ENCODE data around the gene CCDC3. TPM values are rescaled to one million over a fixed set of nuclear protein-coding genes. Genes with fewer than 3 reads are reported as not detected.
"Not testable (repeated sequence)": the region's sequence is repeated elsewhere in the genome, so short reads cannot be mapped to it uniquely, and the experiment has no call there.

The CCDC3 gene
- total RNA-seq, 1 donor from 2014 or later = 12.8 TPM

DNA sequence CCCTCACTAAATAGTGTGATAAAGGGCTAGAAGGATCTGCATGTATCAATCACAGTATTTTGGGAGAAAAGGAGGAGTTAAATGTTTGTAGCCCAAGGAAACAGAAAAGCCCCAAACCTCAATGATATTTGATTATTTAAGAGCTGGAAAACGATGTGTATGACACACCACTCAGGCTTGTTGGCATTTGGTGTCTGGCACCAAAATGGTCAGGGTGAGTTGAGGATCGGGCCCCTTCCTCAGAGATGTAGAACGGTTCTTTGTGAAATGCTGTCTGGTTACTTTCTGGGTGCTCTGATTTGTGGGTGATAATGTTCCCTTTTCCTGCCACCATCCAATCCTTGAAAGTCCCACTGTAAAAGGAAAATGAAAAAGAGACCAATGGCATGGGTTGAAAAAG lies 113.7 kb downstream of the CCDC3 start:
- no peak for DNase-seq

DNA sequence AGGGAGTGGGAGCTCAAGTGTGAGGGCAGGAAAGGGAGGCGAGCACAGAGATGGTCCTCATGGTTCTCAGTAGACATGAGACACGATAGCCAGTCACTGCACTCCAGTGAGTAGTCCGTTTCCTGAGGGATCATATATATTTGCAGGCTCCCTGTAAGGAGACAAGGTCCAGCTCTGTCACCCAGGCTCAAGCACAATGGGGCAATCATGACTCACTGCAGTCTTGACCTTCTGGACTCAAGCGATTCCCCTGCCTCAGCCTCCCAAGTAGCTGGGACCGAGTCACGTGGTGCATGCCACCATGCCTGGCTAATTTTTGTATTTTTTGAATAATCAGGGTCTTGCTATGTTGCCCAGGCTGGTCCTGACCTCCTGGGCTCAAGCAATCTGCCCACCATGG lies 116.7 kb downstream of the CCDC3 start:
- no peak for DNase-seq

DNA sequence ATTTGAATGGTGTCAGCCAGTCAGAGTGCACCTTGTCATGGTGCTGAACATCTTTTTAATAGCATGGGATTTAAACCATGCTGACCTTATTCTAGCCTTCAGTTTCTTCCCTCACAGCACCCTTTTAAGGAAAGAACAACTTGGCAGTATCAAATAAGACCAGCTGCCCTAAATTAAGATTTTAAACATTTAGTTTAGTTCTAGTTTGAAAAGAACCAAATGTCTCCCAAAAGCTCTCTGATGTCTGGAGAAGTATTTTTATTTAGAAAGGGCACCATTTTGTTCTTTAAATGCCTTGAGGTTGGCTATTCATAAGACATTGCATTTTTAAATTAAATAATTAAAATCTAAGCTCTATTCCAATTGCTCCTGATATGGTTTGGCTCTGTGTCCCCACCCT lies 121.1 kb downstream of the CCDC3 start:
- DNase-seq = no peak

DNA sequence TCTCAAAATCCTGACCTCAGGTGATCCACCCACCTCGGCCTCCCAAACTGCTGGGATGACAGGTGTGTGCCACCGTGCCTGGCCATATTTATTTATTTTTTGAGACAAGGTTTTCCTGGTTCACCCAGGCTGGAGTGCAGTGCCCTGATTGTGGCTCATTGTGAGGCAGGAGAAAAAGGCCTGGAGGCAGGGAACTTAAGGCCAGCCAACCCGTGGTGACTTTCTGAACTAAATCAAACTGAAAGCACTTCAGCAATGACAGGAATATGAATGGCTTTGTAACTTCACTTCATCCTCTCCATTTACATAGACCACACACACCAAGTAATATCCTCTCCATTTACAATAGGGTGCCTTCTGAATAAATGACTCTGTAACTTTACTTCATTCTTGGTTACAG lies 124.4 kb downstream of the CCDC3 start:
- no peak for DNase-seq

DNA sequence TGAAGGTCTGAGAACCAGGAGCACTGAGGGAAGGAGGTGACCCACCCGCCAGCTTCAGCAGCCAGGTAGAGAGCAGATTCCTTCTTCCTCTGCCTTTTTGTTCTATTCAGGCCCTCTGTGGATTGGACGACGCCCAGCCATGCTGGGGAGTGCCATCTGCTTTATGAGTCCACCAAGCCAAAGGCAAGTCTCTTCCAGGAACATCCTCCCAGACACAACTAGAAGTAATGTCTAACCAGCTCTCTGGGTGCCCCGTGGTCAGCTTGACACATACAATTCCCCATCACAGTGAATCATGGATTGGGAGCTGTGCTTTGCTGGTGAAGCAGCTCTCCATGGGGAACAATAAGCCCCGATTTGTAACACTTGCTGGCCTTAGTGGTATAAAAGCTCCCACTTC lies 125.2 kb downstream of the CCDC3 start:
- peak; percentile 44 for DNase-seq

DNA sequence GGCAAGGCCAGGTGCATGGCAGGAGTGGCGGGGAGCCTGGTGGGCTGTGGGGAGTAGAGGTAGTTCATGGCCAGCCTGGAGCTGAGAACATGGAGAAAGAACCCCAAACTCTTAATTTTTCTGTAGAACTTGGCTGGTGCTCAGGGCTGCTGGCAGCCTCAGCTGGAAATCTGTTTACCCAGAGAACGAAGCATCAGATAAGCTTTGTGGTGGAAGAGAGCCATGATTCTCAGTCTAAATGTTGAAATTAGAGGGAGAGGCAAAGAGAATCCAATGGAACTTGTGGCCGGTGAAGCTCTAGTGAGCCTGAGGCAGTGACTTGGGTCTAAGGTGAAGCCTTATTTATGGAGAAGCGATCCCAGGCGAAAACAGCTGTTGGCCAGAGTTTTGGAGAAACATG lies 126.4 kb downstream of the CCDC3 start:
- DNase-seq = no peak

DNA sequence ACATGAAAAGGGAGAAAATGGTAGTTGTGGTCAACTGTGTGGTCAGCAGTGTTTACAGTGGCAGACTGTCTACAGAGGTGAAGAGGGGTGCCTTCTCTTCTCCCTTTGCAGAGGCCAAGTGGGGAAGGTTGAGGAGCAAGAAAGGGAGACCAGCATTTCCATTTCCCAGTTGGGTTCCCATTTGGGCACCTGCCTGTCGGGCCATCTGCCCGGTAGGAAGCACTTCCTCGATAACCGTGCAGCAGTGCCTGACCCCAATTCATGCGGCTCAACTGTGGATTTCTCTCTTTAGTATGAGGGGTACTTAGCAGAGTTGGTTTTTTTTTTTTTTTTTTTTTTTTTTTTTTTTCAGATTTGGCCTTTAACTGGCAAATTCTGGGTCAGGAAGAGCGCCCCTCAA lies 127.0 kb downstream of the CCDC3 start:
- no peak for DNase-seq

DNA sequence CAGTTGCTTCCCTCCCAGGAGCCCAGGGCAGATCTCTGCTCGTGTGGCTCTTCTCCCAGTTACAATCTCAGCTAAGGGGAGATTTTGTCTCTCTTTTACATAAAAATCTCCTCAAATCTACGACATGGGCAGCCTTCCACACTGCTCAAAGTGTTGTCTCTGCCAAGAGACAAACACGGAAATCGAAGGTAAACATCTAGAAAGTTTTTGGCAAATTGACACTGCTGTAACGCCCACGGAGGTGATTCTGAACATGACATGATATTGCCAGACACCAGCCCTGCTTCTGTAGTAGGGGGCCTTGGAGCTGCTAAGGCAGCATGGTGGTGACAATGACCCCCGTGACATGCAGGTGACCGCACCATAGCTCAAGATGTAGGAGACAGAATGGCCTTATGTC lies 128.3 kb downstream of the CCDC3 start:
- DNase-seq = no peak

DNA sequence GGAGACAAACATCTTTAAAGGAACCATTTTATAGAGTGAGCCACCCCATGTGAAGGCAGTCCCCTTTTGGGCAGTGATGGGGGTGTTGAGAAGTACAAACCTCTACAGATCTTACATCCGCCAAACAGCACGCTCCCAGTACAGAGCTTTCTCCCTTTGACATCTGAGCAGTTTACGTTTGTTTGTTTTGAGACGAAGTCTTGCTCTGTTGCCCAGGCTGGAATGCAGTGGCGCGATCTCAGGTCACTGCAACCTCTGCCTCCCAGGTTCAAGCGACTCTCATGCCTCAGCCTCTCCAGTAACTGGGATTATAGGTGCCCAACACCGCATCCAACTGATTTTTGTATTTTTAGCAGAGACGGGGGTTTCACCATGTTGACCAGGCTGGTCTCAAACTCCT lies 128.9 kb downstream of the CCDC3 start:
- no peak for DNase-seq

DNA sequence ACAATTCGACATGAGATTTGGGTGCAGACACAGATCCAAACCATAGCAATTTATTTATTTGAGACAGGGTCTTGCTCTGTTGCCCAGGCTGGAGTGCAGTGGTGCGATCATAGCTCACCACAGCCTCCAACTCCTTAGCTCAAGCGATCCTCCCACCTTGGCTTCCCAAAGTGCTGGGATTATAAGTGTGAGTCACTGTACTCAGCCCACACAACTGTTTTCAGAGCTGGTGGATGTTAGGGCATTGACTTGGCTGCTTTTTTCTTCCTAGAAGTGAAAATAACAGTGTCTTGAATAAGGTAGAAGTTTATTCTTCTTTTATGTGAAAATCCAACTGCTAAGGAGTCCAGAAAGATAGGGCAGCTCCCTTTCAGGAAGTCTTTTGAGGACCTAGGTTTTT lies 132.1 kb downstream of the CCDC3 start:
- peak; percentile 31 for DNase-seq

DNA sequence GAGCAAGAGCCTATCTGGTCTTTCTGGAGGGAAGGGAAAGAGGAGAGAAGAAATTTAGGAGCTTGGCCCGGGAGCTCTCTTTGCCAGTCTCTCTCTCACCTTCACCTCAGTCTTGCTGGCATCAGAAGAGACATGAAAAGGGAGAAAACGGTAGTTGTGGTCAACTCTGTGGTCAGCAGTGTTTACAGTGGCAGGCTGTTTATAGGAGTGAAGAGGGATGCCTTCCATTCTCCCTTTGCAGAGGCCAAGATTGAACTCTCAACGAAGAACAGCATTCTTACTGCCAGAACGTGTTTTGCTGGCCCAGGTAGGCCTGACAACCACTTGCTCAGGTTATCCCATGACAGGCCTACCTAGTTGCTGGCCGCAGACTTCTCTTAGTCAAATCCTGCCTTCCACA lies 133.3 kb downstream of the CCDC3 start:
- DNase-seq = no peak

DNA sequence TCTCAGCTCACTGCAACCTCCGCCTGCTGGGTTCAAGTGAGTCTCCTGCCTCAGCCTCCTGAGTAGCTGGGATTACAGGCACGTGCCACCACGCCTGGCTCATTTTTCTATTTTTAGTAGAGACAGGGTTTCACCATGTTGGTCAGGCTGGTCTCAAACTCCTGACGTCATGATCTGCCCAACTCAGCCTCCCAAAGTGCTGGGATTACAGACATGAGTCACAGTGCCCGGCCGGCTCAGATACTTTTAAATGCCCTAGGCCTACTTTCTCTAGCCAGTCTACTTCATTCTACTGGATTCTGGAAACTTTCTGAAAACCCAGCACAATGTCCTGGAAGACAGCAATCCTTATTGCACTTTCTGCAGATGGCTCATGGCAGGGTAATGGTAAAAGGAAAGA lies 136.0 kb downstream of the CCDC3 start:
- not testable (repeated sequence) for DNase-seq

DNA sequence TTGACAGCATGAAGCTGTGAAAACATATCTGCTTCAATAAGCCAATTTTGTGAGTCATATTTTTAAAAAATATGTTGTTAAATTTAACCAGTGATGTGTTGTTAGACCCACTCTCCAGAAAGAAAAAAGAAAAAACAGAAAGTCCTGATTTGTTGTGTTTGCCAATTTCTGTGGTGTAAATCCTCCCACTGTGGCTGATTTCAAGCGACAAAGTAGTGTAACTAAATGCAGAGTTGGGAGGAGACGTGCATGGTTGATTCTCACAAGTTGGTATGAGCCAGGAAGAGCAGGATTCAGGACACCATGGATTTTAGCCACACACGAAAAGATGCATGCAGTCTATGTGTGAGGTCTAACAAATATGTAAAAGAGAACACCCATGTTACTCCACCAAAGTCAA lies 139.1 kb downstream of the CCDC3 start:
- DNase-seq = no peak

DNA sequence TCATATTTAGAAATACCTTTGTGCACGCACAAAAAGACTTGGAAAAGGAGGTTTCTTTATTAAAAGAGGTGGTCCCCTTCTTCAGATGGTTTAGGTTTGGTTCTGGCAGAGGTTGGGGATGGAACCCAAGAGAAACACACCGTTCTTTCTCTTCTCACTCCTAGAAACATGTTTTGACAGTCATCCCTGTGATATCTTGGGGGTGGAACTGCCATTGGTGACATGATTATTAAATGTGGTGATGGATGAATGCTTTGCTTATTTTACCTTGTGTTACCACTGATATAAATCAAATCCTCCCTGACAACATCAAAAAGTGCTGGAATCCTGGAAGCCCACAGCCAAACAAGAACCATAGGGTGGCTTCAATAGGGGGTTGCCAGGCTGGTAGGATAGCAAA lies 146.5 kb downstream of the CCDC3 start:
- DNase-seq = no peak

DNA sequence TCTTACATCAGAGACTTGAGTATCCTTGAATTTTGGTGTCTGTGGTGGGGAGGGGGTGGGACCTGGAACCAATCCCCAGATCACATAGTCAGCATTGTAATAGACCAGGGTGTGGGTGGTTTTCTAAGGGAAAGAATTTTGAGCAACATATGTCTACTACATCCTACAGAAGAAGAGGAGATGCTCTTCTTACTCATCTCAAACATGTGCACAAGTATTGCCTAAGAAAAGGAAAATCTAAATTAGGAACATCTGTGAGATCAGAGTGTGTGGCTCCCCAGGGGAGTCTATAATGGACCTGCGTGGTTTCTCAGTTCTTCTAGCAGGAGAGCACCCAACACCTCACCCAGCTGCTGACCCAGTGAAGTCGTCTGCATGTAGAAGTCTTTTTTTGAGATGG lies 148.8 kb downstream of the CCDC3 start:
- DNase-seq = no peak

DNA sequence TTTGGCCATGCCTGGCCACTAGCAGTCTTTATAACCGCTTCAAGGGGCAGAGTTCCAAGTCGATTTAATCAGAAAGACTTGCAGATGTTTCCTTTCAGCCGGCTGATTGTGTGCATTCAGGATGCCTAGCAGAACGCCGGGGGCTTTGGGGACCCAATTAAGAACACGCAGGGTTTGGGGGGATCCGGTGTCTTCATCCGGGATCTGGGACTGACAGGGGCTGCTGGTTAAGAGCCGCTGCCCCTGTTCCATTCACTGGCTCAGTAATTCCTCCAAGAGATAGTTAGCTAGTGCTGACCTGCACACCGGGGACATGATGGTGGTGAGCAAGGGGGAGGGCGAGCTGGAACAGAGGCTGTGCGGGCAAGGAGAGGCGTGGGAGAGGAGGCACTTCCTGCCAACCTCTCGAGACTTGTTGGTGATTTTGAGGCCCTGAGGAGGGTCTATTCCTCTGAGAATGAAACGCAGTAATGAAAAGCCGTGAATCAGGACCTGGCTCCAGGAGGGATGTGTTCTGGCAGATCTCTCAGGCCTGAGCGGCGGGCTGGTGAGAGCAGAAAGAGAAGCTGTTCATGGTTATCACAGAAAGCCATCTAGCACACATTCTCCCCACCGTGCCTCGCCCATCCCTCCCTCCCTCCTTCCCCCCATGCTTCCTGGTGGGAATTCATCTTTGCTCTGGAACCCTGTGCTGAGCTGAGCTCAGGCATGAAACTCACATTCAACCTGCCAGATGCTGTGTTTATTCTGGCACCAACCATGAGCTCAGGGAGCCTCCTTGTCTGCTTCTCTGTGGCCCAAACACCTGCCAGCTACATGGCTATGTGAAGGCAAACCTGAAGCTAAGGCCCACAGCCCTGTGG lies 152.0 kb downstream of the CCDC3 start:
- DNase-seq = no peak

DNA sequence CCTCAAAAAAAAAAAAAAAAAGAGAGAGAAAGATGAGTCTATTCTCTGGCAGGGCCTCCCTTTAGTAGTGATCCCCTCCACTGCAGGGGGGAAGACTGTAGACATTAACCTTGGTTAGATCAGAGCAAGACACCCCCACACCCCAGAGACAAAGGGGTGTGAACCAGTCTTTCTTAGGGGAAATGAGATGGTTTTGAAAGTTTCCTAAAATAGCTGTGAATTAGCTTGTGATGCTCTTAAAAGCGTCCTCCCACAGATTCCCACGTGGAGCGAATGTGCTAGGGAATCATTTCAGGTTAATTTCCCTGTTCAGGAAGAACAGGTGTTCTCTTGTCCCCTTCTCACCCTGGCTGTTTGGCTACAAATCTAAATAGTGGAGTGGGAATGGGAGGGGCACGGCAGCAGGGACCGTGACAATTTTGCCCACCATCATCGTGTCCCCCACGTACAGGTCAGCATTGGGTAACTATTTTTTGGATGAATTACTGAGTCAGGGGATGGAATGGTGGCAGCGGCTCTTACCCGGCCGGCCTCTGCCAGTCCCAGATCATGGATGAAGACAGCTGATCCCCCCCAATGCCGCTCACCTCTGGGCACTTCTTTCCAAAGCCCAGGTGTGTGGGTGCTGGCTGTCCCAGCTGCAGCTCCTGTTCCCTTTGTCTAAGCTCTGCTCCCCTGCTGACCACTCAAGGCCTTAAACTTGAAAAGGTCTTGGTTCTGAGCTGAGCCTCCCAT lies 152.9 kb downstream of the CCDC3 start:
- no peak for DNase-seq

DNA sequence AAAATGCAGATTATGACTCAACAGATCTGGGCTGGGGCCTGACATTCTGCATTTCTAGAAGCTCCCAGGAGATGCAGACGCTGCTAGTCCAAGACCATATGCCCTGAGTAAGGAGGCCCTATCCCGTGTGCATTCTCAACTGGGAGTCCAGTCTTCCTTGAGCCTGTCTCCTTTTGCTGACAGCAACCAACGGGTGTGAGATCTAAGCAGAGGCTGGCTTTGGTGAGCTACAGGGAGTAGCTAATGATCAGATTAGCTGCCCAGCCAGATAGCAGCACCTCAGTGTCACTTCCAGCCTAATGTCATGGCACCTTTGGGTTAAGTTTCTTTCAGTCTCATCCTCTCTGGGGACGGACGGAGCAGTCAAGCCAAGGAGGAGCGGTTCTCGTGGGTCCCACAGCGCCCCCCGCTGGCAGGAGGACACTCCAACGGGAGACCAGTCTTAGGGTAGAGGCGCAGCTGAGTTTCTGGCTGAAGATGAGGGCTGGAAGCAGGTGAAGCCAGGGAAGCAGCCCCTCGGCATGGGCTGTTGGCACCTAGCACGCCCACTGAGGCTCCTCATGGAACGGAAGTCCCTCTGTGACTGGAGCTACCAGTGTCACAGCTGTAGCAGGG lies 154.0 kb downstream of the CCDC3 start:
- DNase-seq = no peak

DNA sequence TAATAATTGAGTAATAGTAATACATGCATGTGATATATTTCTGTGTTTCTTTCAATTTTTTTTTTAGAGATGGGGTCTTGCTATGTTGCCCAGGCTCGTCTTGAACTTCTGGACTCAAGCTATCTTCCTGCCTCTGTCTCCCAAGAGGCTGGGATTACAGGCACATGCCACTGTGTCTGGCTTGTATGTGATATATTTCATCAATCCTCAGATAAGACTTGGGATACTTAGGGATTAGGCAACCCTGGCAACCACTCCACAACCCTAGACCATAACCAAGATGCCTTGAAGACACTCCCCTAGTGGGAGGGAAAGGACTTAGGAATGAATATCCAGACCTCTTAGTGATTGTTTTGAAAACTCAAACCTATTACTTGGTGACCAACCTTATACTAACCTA lies 154.8 kb downstream of the CCDC3 start:
- no peak for DNase-seq

Measured in occipital lobe (tissue), 2 donors.